Fibroblast of gingiva (primary cell): ENCODE results near the gene TPSAB1.
"Not testable (repeated sequence)": the region's sequence is repeated elsewhere in the genome, so short reads cannot be mapped to it uniquely, and the experiment has no call there.

Source experiments
- DNase-seq: peaks from one replicate; pipeline ENCODE4 v3.0.0-alpha.2; 2011; ENCODE audit warnings: low read depth

TPSAB1 gene

DNA sequence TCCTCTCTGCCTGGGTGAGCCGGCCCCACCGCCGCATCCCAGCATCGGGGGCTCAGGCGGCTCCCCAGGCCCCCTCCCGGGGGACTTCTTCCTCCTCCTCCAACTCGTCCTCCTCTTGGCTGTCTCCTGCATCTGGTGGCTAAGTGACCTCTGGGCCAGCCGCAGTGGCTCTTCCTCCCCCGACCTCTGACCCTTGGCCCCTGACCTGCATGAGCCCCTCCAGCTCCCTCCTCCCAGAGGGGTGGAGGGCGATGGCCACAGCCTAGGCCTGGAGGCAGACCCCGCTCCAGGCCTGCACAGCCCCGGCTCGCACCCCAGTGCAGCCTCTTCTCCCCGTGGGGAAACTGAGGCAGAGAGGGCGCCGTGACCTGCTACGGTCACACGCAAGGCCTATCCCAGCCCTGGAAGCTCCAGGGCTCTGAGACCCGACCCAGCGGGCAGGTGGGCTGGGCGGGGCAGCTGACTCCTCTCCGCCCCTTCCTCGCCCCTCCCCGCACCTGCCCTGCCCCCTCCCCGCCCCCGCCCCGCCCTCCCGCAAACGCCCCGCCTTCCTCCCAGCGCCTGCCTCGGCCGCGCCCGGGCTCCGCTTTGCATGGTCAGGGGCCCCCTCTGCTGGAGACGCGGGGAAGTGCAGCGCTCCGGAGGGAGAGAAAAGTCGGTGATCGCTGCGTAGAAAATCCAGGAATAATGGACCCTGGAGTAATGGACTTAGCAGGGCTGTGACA lies 8.7 kb downstream of the TPSAB1 start:
- DNase-seq, result not testable (repeated sequence)

DNA sequence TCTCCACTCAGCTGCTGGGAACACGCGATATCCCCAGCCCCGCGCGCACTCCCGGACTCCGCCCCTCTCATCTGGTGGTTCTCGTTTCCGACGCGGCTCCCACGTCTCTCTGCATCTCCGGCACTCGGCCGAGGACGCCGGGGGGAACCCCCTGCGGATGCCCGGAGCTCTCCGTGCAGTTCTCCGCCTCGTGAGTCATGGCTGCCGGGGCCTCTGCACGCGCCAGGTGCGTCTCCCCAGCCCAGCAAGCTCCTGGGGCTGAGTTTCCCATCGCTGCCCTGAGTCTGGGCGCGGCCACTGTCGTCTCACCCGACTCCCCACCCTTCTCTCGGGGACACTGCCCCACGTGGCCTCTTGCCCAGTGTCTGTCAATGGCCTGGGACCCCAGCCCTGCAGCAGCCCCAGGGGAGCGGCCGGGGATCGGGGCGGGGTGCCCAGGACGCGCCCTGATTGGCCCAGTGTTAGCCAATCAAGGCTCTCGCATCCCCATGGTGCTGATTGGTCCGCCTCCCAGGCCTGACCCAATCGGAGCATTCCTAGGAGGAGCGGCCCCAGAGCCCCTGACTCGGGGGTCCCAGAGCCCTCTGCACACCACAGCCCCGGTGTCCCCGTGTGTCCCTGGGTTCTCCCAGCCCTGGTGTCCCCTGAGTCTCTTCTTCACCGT lies 13.3 kb downstream of the TPSAB1 start:
- DNase-seq, result not testable (repeated sequence)

DNA sequence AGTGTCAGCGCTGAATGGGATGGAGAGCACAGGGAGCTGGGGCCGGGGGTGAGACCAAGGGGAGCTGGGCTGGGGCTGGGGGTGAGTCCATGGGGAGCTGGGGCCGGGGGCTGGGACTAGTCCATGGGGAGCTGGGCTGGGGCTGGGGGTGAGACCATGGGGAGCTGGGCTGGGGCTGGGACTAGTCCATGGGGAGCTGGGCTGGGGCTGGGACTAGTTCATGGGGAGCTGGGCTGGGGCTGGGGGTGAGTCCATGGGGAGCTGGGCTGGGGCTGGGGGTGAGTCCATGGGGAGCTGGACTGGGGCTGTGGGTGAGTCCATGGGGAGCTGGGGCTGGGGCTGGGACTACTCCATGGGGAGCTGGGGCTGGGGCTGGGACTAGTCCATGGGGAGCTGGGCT lies 14.3 kb downstream of the TPSAB1 start:
- DNase-seq, result not testable (repeated sequence)

DNA sequence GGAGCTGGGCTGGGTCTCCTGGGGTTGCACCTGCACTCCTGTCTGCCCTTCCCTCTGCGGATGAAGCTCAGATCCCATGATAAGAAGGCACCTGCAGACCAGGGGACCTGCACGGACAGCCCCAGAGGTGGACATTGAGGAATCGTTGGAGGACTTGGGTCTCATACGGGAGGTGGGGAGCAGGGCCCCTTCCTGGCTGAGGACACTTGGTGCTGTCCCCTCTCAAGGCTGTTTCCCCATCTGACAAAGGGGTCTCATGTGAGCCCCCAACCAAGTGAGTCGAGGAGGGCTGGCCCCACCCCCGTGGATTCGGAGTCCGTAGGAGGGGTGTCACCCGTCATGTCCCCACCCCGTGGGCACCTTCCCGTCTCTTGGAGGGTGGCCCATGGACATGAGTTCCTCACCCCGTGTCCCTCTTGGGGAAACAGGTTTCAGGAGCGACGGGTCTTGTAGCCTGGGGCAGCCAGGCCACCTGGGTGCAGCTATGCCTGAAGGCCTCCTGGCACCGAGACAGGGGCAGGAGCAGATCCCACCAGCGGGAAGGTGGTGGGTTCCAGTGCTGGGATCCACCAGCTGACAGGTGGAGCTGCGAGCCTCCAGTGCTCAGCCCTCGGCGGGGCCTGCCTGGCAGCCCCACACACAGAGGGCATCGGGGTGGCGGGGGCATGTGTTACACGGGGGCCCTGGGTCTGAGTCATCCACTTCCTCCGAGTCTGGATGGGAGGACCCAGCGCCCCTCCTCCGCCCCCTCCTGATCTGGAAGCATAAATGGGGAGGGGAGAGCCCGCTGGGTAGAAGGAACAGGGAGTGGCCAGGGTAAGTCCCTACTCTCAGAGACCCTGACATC lies 15.0 kb downstream of the TPSAB1 start, which contains the start of gene TPSD1:
Gene TPSD1 (plus strand): TSS at position 794 of the 847 bp plus-strand sequence. CDS start 212 bp downstream, outside the sequence.
- DNase-seq, result not testable (repeated sequence)

DNA sequence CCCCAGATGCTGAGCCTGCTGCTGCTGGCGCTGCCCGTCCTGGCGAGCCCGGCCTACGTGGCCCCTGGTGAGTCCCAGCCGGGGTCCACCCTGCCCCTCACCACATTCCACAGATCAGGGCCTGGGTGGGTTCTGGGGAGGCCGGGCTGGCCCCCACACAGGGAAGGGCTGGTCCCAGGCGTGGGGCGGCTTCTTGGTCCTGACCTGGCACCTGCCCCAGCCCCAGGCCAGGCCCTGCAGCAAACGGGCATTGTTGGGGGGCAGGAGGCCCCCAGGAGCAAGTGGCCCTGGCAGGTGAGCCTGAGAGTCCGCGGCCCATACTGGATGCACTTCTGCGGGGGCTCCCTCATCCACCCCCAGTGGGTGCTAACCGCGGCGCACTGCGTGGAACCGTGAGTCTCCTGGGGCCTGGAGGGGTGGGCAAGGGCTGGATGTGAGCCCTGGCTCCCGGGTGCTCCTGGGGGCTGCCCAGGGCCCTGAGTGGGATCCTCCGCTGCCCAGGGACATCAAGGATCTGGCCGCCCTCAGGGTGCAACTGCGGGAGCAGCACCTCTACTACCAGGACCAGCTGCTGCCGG lies 15.9 kb downstream of the TPSAB1 start:
- DNase-seq, result not testable (repeated sequence)

DNA sequence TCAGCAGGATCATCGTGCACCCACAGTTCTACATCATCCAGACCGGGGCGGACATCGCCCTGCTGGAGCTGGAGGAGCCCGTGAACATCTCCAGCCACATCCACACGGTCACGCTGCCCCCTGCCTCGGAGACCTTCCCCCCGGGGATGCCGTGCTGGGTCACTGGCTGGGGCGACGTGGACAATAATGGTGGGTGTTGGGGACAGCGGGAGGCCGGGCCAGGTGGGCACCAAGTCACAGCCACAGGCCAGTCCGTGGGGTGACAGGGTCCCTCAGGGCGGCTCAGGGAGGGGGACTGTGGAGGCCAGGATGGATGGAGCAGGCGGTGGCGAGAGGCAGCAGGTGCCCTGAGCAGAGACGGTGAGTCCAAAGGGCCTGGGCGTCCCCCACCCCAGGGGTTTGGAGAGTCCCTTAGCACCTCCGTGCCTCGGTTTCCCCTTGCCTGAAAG lies 16.4 kb downstream of the TPSAB1 start:
- DNase-seq, result no peak

DNA sequence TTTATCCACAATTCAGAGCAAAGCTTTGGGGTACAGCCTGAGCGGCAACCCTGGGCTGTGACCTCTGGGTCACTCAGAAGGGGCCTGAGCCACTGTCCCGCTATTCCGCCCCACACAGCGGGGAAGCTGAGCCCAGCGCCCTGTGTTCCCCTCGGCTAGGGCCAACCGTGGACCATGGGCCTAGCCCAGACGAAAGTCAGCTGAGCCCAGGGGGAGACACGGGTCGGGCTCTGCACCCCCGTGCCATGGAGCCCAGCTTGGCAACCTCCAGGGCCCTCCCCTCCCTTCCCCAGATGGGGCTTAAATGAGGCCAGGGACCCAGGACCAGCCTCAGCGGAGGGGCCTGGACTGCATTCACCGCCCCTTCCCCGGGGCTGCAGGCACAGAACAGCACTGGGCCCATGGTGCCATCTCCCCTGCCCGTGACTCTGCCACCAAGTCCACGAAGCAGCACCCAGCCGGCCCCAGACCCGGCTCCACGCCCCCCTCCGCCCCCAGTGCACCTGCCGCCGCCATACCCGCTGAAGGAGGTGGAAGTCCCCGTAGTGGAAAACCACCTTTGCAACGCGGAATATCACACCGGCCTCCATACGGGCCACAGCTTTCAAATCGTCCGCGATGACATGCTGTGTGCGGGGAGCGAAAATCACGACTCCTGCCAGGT lies 17.2 kb downstream of the TPSAB1 start:
- DNase-seq, result no peak

DNA sequence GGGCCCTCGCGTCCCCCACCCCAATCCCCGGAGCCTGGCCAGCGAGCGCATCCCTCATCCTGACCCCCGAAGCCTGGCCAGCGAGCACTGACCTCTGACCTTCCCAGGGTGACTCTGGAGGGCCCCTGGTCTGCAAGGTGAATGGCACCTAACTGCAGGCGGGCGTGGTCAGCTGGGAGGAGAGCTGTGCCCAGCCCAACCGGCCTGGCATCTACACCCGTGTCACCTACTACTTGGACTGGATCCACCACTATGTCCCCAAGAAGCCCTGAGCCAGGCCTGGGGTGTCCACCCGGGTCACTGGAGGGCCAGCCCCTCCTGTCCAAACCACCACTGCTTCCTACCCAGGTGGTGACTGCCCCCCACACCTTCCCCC lies 17.7 kb downstream of the TPSAB1 start:
- no peak for DNase-seq

DNA sequence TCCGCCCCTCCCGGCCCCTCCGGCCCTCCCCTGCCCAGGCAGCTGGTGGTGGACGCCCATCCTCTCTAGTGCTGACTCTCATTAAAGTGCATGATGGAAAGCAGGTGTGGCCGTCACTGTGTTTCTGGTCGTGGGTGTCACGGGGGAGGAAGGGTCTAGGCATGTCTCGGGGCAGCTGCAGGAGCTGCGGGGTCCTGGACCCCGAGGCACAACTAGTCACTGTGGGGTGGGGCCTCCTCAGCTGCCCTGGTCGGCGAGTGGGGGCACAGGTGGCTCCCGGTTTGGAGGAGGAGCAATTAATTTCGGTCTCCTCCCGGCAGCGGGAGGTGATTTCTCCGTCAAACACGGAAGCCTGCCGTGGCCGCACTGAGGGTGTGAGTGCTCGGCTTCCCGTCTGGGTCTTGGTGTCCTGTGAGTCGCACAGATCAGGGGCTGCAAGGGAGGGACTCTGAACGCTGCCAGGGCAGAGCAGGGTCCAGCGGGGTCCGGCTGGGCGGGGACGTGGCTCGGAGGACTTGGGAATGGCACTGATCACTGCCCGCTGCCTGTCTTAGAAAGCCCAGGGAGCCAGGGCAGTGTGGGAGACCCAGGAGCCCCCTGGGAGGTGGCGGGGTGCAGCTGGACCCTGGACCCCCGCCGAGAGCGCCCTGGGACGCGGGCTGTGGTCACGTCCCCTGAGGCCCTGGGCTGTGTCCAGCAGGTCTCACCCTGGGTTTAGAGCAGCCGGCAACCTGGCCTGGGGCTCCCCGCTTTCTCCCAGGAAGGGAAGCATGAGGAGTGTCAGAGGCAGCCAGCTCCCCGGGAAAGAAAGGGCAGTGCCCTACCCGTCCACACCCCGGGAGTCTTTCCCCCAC lies 18.6 kb downstream of the TPSAB1 start:
- DNase-seq, result no peak

DNA sequence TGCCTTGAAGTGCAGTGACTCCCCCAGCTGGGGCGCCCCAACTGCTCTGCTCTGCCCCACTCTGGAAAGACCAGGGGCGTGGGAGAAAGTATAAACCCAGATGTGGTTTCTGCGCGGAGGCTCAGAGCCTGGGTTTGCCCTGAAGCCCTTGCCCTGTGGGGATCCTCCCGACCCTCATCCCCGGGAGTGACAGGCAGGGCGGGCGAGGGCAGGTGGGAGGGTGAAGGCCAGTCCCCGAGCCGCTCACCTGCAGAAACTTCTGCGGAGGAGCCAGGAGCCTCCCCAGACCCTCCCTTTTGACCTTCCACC lies 19.2 kb downstream of the TPSAB1 start:
- no peak for DNase-seq

DNA sequence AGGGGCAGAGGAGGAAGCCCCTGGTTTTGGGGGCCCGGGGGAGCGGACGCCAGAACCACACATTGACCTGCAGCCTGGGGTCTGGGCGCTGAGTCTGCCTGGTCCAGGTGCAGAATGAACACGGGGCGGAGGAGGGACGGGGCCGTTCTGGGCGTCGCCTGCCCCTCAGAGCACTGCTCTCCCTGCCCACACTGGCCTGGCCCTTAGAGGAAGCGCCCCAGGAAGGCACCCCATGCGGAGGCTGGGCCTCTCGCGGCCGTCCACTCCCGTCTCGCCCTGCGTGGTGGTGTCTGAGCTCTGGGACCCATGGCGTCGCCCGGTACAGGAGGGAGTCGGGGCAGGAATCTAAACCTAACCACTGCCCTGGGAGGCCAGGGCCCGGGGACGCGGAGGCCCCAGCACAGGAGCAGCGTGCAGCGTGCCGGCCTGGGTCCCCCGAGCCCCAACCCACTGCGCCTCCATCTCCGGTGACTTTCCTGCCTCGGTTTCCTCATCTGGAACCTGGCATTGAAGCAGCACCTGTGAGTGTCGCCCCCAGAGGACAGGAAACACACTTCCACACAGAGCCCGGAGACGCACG lies 19.7 kb downstream of the TPSAB1 start:
- DNase-seq, result no peak

DNA sequence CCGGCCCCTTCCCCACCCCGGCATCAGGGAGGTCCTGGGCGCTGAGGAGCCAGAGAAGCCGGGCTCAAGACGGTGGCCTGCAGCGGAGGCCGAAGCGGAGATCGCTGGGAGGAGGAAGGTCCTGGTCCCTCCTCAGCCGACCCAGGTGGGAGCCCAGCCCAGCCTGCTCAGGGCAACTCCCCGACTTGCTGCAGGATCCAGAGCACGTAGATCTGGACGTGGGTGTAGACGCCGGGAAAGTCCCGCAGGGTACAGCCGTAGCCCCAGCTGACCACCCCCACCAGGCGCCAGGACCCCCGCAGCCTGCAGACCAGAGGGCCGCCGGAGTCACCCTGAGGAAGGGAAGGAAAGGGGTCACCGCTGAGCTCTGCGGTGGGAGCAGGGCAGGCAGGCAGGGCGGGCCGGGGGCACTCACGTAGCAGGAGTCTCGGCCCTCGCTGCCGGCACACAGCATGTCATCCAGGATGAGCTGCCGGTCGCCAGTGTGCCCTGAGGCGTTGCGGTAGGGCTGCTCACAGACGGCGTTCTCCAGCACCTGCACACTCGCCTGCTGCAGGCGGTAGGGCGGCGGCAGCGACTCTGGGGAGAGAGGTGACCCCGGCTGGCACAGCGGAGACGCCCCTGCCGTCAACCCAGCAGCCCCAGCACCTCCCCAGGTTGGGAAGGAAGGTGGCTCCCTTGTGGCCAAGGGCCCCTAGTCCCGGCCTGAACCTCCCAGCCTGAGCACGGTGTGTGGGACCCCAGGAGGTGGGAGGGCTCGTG lies 20.8 kb downstream of the TPSAB1 start:
- DNase-seq, result no peak

DNA sequence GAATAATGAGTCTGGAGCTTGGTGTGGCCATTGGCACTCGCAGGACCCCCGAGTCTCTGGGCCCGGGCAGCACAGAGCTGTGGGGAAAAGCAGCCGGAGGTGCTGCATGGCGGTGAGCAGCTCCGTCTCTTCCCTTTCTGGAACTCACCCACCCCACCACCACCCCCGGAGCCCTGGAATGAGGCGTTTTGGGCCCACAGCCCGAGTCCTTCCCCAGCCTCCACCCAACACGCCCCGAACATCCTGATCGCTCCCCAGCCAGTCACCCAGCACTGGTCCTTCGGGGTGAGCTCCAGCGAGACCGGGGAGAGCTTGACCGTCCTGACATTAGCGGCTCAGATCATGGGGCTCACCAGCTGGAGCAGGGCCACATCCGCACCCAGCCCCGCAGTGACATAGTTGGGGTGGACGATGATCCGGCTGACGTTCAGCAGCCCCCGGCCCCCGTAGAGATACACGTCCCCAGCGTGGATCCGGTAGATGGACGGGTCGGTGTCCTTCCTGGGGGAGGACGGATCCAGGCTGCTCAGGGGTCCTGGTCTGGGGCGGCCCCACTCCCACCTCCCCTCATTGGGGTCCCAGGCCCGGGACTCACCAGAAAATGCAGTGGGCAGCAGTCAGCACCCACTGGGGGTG lies 21.8 kb downstream of the TPSAB1 start:
- no peak for DNase-seq

DNA sequence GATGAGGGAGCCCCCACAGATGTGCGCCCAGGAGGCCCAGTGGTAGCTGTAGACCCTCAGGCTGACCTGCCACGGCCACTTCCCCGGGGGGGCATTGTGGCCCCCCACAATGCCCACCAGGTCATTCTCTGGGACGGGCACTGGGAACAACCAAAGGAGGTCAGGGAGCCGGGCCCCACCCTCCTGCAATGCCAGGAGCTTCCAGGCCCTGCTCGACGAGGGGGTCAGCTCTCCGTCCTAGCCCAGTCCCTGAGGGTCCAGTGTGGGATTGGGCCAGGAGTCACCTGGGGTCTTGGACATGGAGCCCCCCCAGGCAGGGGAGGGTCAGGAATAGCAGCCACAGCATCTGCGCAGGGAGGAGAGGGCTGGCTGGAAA lies 22.3 kb downstream of the TPSAB1 start:
- no peak for DNase-seq

DNA sequence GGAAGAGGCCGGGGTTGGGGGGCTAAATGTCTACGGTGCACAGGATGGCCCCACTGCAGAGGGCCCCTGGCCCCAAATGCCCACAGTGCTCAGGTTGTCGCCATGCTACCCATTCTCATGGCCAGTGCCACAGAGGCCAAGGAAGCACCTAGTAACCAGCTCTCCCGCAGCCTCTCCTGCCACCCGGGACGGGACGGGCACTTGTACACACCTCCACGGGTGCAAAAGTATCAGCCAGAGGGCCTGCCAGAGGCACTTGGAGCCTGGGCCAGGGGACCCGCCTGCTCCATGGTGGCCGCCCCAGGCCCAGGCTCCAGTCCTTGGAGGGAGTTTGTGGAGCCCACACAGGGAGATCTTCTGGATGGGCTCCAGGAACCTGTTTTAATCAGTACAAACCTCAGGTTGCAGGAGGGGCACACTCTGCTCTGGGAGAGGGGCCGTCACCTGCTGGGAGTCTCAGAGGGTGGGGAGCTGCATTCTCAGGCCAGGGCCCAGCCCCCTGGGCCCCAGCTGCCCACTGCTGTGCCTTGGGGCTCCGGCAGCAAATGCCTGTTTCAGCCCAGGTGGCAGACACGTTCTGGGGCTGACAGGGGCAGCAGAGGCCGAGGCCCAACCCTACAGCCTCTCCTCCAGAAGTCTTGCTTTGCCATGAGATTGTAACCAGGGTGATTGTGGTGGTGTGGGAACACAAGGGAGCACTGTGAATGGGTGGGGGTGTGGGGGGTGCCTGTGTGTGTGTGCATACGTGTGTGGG lies 23.3 kb downstream of the TPSAB1 start:
- DNase-seq, result no peak

DNA sequence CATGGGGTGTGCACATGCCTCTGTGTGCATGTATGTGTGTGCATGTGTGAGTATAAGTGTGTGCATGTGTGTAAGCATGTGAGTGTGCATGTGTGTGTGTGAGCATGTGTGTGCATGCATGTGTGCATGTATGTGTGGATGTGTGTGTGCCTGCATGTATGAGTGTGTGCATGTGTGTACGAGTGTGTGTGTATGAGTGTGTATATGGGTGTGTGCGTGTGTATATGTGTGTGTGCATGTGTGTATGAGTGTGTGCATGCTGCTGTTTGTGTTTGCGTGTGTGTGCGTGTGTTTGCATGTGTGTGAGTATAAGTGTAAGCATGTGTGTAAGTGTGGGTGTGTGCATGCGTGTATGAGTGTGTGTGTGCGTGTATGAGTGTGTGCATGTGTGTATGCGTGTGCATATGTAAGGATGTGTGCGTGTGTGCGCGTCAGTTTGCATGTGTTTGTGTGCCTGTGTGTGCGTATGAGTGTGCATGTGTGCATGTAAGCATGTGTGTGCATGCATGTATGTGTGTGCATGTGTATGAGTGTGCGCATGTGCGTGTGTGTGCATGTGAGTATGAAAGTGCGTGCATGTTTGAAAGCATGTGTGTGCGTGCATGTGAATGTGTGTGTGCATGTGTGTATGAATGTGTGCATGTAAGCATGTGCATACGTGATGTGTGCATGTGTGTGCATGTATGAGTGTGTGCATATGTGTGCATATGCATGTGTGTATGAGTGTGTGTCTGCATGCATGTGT lies 24.0 kb downstream of the TPSAB1 start:
- no peak for DNase-seq

DNA sequence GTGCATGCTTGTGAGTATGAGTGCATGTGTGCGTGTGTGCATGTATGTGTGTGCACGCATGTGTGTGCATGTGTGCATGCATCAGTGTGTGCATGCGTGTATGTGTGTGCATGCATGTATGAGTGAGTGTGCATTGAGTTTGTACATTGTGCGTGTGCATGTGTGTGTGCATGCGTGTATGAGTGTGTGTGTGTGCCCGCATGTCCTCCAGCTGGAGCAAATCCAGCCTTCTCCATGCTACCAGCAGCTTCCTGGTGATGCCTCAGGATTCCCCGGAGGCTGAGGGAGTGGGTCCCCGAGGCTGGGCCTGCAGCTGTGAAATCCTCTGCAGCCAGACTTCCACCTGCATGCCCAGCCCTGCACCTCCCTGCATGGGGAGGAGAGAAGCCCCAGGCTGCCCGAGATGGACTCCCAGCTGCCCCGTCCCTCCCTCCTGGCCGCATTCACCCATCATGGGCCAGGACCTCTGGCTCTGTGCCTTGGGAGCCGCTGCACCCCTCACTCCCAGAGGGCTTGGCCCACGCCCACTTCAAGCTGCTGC lies 24.7 kb downstream of the TPSAB1 start:
- DNase-seq, result no peak

DNA sequence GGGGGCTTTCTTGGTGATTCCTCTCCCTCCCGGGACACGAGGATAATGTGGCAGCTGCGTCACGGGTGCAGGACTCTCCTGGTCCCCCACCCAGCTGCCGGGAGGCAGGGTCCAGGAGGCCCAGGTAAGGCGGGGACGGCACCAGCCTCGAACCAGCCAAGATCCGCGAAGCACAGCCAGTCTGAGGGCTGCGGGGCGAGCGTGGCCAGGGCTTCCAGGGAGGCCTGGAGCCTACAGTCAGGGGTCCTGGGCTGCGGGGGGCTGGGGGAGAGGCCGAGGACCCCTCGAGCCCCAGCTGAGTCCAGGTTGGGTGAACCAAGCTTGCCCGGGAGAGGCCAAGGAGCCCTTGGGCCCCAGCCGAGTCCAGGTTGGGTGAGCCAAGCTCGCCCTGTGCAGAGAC lies 25.3 kb downstream of the TPSAB1 start:
- no peak for DNase-seq
